HG02588 (cell line): ENCODE data around the gene SRL.
"Not testable (repeated sequence)": the region's sequence is repeated elsewhere in the genome, so short reads cannot be mapped to it uniquely, and the experiment has no call there.

Experiments
- ATAC-seq: cut with Tn5 transposase; IDR thresholded peaks from one replicate; pipeline ENCODE4 v1.9.1; 2021; ENCODE audit warnings: mild to moderate bottlenecking, moderate library complexity; ENCODE audit not compliant: unreplicated experiment

SRL gene

GRCh38 chr16:4172070-4172469 is 69.8 kb downstream of the SRL start:
- ATAC-seq = no peak

DNA sequence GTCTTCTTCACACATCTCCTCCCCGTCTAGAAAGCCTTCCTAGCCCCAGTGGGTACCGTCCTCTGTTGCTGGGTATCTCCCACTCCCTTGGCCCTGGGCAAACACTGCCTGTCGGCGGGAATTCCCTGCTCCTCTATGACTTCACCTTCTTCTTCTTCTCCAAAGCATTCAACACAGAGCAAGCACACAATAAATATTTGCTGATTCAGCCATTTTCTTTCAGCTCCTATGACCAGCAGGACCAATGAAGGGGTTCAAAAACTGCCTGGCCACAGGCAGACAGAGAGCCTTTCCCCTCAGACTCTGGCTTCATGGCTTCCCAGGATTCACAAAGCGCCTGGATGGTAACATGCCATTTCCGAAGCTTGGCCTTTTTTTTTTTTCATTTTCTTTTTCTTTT is 72.5 kb downstream of the SRL start:
- ATAC-seq = no peak

GRCh38 chr16:4166821-4167220 is 75.1 kb downstream of the SRL start:
- no peak for ATAC-seq

GRCh38 chr16:4160658-4161430 is 81.0 kb downstream of the SRL start:
- ATAC-seq = no peak

DNA sequence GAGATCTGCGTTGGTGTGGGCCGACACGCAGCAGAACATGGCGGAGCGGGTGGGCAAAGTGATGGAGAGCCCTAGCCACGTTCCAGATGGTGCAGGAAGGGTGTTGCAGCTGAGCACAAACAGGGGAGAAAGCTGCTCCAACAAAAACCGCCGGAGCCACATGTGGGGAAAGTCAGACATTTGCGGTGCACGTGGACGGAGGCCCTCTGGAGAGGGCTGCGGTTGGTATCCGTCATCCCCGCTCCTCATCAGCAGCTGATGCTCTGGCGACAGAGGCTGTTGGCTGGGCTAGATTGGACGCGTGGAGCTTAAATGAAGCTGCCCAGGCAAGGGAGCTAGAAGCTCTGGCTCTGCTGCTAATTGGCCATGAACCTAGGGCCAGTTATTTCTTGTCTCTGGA is 82.2 kb downstream of the SRL start:
- no peak for ATAC-seq

DNA sequence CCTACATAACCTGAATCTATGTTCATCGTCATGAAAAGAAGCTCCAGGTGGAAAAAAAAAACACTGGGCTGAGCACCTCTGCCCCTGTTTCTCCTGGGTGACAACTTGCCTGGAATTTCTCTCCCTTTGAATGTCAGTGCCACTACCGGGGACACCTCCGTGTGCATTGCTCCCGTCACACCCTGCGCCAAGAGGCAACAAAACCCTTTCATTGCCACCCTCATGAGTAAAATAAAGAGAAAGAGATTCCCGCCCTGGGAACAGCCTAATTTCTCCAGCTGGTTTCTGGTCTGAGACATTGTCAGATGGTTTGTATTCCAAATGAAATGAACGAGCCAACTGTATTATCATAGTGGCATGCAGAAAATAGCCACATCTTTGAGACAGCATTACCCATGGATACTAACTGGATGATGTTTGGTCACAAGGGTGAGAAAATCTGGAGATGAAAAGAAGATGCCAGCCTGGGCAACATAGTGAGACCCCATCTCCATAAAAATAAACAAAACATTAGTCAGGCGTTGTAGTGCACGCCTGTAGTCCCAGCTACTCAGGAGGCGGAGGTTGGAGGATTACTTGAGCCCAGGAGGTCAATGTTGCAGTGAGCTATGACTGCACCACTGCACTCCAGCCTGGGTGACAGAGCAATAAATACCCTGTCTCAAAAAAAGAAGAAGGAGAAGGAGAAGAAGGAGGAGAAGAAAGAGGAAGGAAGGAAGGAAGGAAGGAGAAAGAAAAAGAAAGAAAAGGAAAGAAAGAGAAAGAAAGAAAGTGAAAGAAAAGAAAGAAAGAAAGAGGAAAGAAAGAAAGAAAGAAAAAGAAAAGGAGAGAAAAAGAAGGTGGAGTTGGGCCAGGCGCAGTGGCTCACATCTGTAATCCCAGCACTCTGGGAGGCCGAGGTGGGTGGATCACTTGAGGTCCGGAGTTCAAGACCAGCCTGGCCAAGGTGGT is 83.5 kb downstream of the SRL start:
- no peak for ATAC-seq

- ATAC-seq = no peak
Observed at GRCh38 chr16:4157376-4157825, 84.5 kb downstream of the SRL start.

- not testable (repeated sequence) for ATAC-seq
Observed at GRCh38 chr16:4156503-4156902, 85.4 kb downstream of the SRL start.

DNA sequence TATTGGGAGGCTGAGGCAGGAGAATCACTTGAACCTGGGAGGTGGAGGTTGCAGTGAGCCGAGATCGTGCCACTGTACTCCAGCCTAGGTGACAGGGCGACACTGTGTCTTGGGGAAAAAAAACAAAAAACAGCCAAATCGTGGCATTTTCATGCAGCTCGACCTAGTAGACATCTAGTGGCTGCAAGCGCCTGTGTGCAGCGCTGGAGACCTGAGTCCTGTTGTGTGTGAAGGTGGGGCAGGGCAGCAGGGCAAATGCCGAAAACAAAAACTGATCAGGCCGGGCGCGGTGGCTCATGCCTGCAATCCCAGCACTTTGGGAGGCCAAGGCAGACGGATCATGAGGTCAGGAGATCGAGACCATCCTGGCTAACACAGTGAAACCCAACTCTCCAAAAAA is 88.5 kb downstream of the SRL start:
- ATAC-seq = not testable (repeated sequence)

DNA sequence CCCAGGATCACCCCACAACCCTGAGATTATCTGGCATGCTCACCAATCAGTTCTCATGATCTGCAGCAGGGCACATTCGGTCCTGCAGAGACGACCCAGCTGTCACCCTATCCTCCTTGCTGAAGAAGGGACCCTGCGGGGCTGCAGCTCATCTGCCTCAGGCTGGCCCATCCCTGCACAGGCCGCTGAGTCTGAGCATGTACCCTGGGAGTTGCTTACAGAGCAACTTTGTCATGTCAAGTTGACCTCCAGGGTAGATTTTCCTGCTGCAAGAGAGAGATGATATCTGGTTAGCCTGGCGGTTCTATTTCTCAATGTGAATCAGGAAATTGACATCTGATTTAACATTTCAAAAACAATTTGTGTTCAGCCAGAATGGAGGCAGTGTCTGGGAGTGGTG is 89.6 kb downstream of the SRL start:
- ATAC-seq = no peak

- no peak for ATAC-seq
Observed at GRCh38 chr16:4147236-4147635, 94.6 kb downstream of the SRL start.

GRCh38 chr16:4142268-4142667 is 99.6 kb downstream of the SRL start:
- no peak for ATAC-seq

DNA sequence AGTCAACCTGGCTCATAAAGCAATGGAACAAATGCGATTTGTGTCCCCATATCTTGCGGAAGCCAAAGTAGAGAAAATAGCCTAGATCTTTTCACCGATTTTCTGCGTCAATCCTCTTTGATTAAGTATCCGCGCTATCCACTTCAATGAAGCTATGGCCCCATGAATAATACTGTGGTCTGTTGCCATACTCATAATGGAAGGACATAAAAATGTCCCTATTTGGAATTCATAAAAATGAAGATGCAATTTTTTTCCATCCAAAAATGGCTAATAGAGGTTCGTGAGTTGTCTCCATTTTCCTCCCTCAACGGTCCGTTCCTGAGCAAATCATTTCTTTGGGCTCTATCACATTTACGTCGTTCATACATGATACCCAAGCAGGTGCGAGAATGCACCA is 100.3 kb downstream of the SRL start:
- no peak for ATAC-seq

DNA sequence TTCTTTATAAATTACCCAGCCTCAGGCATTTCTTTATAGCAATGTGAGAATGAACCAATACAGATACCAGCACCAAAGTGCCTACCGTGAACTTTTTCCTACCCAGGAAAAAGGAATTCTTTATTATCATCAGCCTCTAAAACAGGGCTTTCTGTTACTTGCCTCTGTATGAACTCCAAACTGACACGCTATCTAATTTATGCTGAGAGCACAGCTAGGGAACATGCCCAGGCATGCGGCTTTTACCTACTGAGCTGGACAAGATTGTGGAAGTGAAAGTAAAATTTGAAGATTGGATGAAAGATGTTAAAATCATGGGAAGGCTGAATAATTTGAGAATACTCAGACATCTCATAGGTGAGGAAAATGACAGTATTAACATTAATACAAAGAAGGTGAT is 101.2 kb downstream of the SRL start:
- ATAC-seq = no peak

DNA sequence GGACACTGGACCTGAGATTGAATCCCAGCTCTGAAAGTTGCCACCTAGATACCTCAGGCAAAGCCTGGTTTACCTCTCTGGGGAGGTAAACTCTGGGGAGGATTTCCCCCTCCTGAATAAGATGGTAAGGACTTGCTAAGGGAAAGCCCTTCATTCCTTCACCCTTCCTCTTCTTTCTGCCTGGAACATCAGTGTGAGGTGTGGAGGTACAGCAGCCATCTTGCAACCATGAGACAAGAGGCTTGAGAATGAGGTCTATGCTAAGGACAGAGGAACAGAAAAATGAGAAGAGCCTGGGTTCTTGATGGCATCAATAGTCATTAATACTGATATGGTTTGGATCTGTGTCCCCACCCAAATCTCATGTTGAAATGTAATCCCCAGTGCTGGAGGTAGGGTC is 101.9 kb downstream of the SRL start:
- no peak for ATAC-seq
